ENCODE measurements around the gene LINGO1.

DNA sequence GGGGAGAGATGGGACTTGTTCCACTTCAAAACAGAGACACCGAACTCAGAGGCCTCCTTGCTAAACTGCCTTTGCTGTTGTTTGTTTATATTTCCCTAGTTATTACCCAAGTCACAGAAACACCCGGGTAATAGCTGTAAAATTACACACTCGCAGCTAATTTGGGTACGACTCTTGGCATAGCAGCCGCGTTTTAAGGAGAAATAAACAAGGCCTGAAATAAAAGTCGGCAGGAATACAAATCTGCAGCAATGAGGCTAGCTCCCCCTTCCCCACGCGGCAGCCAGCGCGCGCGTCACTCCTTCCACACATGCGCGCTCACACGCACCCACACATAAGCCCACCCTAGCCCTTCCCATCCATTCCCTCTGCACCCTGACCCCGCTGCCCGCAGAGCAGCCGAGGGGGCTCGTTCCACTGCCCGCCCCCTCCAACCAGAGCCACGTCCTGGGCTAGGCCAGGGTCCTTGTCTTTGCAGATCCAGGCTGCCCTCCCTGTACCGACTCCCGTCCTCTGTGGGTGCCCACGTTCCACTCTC lies 67.3 kb downstream of the LINGO1 start:
- TF ChIP-seq, protein P1, sequence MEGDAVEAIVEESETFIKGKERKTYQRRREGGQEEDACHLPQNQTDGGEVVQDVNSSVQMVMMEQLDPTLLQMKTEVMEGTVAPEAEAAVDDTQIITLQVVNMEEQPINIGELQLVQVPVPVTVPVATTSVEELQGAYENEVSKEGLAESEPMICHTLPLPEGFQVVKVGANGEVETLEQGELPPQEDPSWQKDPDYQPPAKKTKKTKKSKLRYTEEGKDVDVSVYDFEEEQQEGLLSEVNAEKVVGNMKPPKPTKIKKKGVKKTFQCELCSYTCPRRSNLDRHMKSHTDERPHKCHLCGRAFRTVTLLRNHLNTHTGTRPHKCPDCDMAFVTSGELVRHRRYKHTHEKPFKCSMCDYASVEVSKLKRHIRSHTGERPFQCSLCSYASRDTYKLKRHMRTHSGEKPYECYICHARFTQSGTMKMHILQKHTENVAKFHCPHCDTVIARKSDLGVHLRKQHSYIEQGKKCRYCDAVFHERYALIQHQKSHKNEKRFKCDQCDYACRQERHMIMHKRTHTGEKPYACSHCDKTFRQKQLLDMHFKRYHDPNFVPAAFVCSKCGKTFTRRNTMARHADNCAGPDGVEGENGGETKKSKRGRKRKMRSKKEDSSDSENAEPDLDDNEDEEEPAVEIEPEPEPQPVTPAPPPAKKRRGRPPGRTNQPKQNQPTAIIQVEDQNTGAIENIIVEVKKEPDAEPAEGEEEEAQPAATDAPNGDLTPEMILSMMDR (IDR thresholded peaks at IDR 0.05; ENCODE audit: extremely low read depth in 1 of 2, insufficient read depth in 1 of 2, low read depth in 1 of 2, low read length in 2 of 2): no peak
- TF ChIP-seq EZH2 (IDR thresholded peaks at IDR 0.05; ENCODE audit: borderline replicate concordance, low read depth, low read length, severe bottlenecking): no peak

Data from endothelial cell of umbilical vein (primary cell).